OCI-LY7 (cell line): Measurements from ENCODE around the gene JCAD. TPM values are rescaled to one million over a fixed set of nuclear protein-coding genes. Genes with fewer than 3 reads are reported as not detected.

Source experiments
- BruUV-seq: library from RNA; stranded (reverse); fragments of 400-500 nt; replicated peaks from 2 replicates; lab custom pipeline; 2021; lab: Mats Ljungman, UMichigan
- CTCF ChIA-PET: fragments of 300-600 bp; sonication (Branson Sonifier 250); formaldehyde crosslinking; loops from one replicate; lab custom pipeline; 2022; ENCODE audit warnings: antibody characterized with exemption; ENCODE audit not compliant: unreplicated experiment; lab: Charles Lee
- POLR2A ChIA-PET: fragments of 300-600 bp; sonication (Branson Sonifier 250); formaldehyde crosslinking; loops from one replicate; lab custom pipeline; 2022; ENCODE audit warnings: antibody characterized with exemption; lab: Charles Lee
- DNase-seq: peaks from one replicate; pipeline ENCODE4 v3.0.0-alpha.2; 2015; ENCODE audit warnings: low spot score
- H2AFZ ChIP-seq: fragments of 200-600 bp; sonication (generic), shearing (Covaris generic); 2 replicates; pipeline ENCODE4 v1.6.1; 2014; ENCODE audit warnings: mild to moderate bottlenecking, antibody characterized with exemption, low read length, moderate library complexity
- H3K27ac ChIP-seq: fragments of 200-600 bp; sonication (generic); 2 replicates; pipeline ENCODE4 v1.5.1; 2014; ENCODE audit warnings: mixed run types, low read depth, mild to moderate bottlenecking, moderate library complexity, low read length, inconsistent platforms; ENCODE audit not compliant: poor library complexity, severe bottlenecking
- H3K36me3 ChIP-seq: fragments of 200-600 bp; sonication (generic); 2 replicates; pipeline ENCODE4 v1.6.1; 2014; ENCODE audit warnings: mild to moderate bottlenecking, antibody characterized with exemption, low read length, moderate library complexity, mixed read lengths; ENCODE audit not compliant: insufficient read depth
- H3K4me1 ChIP-seq: fragments of 200-600 bp; sonication (generic); 2 replicates; pipeline ENCODE4 v1.5.1; 2014; ENCODE audit warnings: mild to moderate bottlenecking, low read length; ENCODE audit not compliant: insufficient read depth, poor library complexity, severe bottlenecking
- H3K4me2 ChIP-seq: fragments of 200-600 bp; sonication (generic); 2 replicates; pipeline ENCODE4 v1.6.1; 2014; ENCODE audit warnings: mild to moderate bottlenecking, low read length
- H3K4me3 ChIP-seq: fragments of 200-600 bp; sonication (generic); 2 replicates; pipeline ENCODE4 v1.5.1; 2014; ENCODE audit warnings: mild to moderate bottlenecking, low read depth, low read length; ENCODE audit not compliant: poor library complexity, severe bottlenecking
- H3K79me2 ChIP-seq: fragments of 200-600 bp; sonication (generic); 2 replicates; pipeline ENCODE4 v1.6.1; 2016; ENCODE audit warnings: low read depth, mild to moderate bottlenecking, low read length, moderate library complexity, mixed read lengths; ENCODE audit not compliant: insufficient read depth
- H3K9me2 ChIP-seq: fragments of 200-600 bp; sonication (generic); 2 replicates; pipeline ENCODE4 v1.6.1; 2016; ENCODE audit warnings: mild to moderate bottlenecking, low read length, mixed read lengths; ENCODE audit not compliant: insufficient read depth
- H3K9me3 ChIP-seq: fragments of 200-600 bp; sonication (generic); 2 replicates; pipeline ENCODE4 v1.6.1; 2014; ENCODE audit warnings: mild to moderate bottlenecking, mixed run types, low read length, mixed read lengths
- H4K20me1 ChIP-seq: fragments of 200-600 bp; sonication (generic); 2 replicates; pipeline ENCODE4 v1.6.1; 2014; ENCODE audit warnings: mild to moderate bottlenecking, antibody characterized with exemption, low read length, moderate library complexity, mixed read lengths; ENCODE audit not compliant: insufficient read depth
- EZH2phosphoT487 ChIP-seq: fragments of 200-600 bp; sonication (generic); IDR thresholded peaks from 2 replicates; pipeline ENCODE4 v1.6.1; 2018; ENCODE audit warnings: low read depth, borderline replicate concordance, mild to moderate bottlenecking, mixed run types, antibody characterized with exemption, low read length, moderate library complexity, mixed read lengths
- intact Hi-C: fragments of 100-400 bp; cut with micrococcal nuclease; formaldehyde crosslinking; loops from one replicate; pipeline ENCODE4 v1.10.0; 2022; ENCODE audit not compliant: unreplicated experiment
- total RNA-seq, 2 experiments: library from RNA; depleted of rRNA in 1 of 2; stranded (reverse); fragments of >200 nt in 1 of 2; shearing (Covaris generic) in 1 of 2; gene quantifications; 2 replicates each; pipeline ENCODE4 v1.2.3, GENCODE V29; 2014 to 2022
- TF ChIP-seq, protein P1 (sequence below): fragments of 200-600 bp; sonication (generic); conservative IDR thresholded peaks from 2 replicates; pipeline ENCODE4 v1.5.1; 2014; ENCODE audit warnings: mild to moderate bottlenecking, antibody characterized with exemption, low read length, moderate library complexity, mixed read lengths

JCAD gene
- total RNA-seq, 2 experiments from 2014 or later = not detected

DNA sequence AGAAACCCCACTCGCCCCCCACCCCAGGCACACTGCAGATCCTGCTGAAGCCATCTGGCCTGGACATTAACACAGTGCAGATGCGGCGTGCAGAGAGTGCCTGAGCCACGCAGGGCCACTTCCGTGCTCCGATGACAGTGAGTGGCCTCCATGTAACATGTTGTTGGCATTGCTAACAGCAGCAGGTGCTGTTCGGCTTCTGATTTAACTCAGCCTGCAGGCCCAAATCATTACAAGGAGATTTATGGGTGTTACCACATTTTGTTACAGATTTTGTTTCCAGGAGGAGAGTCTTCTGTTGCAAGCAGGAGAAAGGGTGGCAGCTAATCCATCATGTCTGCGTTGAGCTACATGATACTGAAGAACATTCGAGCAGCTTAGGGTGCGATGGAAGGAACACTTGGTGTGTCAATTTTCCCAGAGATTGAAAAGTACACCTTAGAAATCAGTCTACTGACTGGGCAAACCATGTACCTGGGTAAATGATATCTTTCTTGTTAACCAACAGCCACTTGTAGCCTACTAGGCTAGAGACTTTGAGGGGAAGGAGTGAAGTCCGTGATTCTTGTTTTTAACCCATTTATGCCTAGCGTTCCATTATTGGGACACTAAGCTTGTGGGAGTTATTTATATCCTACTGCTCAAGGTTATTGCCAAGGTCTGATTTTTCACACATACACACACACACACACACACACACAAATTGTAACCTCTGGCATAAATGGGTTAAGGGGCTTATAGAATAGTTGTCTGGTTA is 90.0 kb downstream of the JCAD start:
- intact Hi-C loops = no loop called here
- no peak overlapping the region for H3K27ac ChIP-seq
- TF ChIP-seq EZH2phosphoT487 = no peak
- TF ChIP-seq, protein P1, sequence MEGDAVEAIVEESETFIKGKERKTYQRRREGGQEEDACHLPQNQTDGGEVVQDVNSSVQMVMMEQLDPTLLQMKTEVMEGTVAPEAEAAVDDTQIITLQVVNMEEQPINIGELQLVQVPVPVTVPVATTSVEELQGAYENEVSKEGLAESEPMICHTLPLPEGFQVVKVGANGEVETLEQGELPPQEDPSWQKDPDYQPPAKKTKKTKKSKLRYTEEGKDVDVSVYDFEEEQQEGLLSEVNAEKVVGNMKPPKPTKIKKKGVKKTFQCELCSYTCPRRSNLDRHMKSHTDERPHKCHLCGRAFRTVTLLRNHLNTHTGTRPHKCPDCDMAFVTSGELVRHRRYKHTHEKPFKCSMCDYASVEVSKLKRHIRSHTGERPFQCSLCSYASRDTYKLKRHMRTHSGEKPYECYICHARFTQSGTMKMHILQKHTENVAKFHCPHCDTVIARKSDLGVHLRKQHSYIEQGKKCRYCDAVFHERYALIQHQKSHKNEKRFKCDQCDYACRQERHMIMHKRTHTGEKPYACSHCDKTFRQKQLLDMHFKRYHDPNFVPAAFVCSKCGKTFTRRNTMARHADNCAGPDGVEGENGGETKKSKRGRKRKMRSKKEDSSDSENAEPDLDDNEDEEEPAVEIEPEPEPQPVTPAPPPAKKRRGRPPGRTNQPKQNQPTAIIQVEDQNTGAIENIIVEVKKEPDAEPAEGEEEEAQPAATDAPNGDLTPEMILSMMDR = no peak
- DNase-seq = no peak
- no peak overlapping the region for H3K4me3 ChIP-seq
- no peaks in the 10 kb centered on the region for H3K36me3 ChIP-seq
- ChIA-PET CTCF (no interaction called here), POLR2A (no interaction called here)
- H3K4me2 ChIP-seq = no peak overlapping the region
- BruUV-seq = no TSS peak
- H4K20me1 ChIP-seq = no peaks in the 10 kb centered on the region
- H2AFZ ChIP-seq = no peak overlapping the region
- H3K9me2 ChIP-seq = no peaks in the 10 kb centered on the region
- H3K79me2 ChIP-seq = no peaks in the 10 kb centered on the region
- no peaks in the 10 kb centered on the region for H3K4me1 ChIP-seq
- H3K9me3 ChIP-seq = no peaks in the 10 kb centered on the region

DNA sequence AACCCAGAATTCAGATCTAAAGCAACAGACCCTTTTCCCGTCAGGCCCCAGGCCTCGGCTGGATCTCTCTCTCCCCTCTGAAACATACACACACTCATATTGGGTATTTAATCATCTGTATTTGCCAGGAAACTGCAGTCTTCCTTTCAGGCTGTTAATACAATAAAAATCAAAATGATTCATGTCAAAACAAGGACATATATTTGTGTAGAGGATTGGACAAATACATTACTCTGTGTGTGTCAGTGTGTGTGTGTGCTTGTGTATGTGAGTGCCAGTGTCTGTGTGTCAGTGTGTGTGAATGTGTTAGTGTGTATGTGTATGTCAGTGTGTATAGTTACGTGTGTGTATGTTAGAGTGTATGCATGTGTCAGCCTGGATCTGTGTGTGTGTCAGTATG is 90.8 kb downstream of the JCAD start:
- Histone ChIP-seq H3K4me1 (no peaks in the 10 kb centered on the region), H3K9me3 (no peaks in the 10 kb centered on the region), H2AFZ (no peak overlapping the region), H3K36me3 (no peaks in the 10 kb centered on the region), H3K79me2 (no peaks in the 10 kb centered on the region), H3K9me2 (no peaks in the 10 kb centered on the region), H3K4me3 (no peak overlapping the region), H4K20me1 (no peaks in the 10 kb centered on the region), H3K4me2 (no peak overlapping the region), H3K27ac (no peak overlapping the region)
- TF ChIP-seq, protein P1 = no peak
- TF ChIP-seq EZH2phosphoT487 = no peak
- ChIA-PET POLR2A (no interaction called here), CTCF (no interaction called here)
- no peak for DNase-seq
- no TSS peak for BruUV-seq
- intact Hi-C loops = no loop called here

DNA sequence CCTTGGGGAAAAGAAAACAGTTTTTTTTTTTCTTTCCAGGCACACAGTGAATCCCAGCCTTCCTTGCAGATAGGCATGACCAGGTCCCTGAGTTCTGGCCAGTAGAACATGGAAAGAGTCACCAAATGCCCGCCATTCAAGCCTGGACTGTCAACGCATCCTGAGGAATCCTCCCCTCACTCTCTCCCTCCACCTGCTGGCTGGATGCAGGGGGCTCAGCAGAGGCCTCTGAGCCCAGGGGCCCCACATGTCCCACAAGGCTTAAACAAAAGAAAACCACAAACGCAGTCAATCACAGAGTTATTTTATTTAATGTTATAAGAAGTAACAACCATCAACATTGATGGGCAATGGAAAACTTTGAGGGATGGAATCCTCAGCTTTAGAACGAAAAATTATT is 93.1 kb downstream of the JCAD start:
- no peak overlapping the region for H3K4me3 ChIP-seq
- H4K20me1 ChIP-seq = no peaks in the 10 kb centered on the region
- intact Hi-C loops = no loop called here
- H3K79me2 ChIP-seq = no peaks in the 10 kb centered on the region
- no peaks in the 10 kb centered on the region for H3K4me1 ChIP-seq
- no peak overlapping the region for H2AFZ ChIP-seq
- no TSS peak for BruUV-seq
- ChIA-PET POLR2A (interaction anchor here (0.7 kb wide), 1 partner anchor 109 kb away, joined by 3 read pairs; no protein-coding TSS in a partner anchor), CTCF (no interaction called here)
- no peak overlapping the region for H3K27ac ChIP-seq
- TF ChIP-seq, protein P1 = no peak
- no peak for TF ChIP-seq EZH2phosphoT487
- no peaks in the 10 kb centered on the region for H3K36me3 ChIP-seq
- H3K4me2 ChIP-seq = no peak overlapping the region
- H3K9me2 ChIP-seq = no peaks in the 10 kb centered on the region
- DNase-seq = no peak
- H3K9me3 ChIP-seq = no peaks in the 10 kb centered on the region
